GM19099 (cell line): ENCODE results near the gene MXD4.

Source experiments
- POLR2A ChIP-seq: IDR thresholded peaks from 3 replicates; pipeline ENCODE4 v1.6.1; 2011; ENCODE audit warnings: low read depth; ENCODE audit not compliant: insufficient read length; ENCODE audit errors: extremely low read depth

Gene MXD4, protein sequence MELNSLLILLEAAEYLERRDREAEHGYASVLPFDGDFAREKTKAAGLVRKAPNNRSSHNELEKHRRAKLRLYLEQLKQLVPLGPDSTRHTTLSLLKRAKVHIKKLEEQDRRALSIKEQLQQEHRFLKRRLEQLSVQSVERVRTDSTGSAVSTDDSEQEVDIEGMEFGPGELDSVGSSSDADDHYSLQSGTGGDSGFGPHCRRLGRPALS

DNA sequence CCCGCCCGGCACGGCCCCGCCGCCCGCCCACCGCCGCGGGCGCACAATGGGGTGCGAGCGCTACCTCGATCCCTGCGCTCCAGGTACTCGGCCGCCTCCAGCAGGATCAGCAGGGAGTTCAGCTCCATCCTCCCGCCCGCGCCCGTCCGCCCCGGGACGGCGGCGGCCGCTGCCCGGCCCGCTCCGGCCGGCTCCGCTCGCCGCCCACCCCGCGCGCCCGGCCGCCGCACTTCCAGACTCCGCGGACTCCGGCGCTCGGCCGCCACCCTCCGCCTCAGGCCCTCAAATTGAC, at the start of gene MXD4:
MXD4 (minus strand) TSS at position 257 of the 292 bp plus-strand sequence; CDS start at position 128, 129 bp downstream.
- no peak for TF ChIP-seq POLR2A

DNA sequence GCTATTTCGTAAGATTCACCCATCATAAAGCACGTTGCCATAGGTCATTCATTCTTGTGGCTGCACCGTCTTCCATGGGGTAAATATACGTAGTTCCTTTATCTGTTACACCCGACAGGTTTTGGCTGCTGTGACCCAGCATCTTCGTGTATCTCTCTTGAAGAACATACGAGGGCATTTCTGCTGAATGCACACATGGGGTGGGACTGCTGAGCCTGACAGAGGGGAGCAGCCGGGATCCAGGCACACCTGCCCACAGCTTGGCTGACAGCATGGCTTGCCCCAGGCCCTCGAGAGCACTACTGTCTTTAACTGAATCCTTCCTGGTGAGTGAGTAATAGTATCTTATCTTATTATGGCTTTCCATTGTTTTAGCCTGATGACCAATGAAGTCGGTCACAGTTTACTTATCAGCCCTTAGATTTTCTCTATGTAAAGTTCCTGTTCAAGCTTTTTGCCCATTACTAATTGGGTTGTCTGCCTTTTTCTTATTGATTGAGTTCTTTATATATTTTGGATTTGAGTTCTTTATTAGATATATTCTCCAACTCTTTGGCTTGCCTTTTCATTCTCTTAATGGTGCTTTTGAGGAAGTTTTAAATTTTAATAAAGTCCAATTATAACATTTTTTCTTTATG, 45.0 kb upstream of the MXD4 start:
- TF ChIP-seq POLR2A: no peak

DNA sequence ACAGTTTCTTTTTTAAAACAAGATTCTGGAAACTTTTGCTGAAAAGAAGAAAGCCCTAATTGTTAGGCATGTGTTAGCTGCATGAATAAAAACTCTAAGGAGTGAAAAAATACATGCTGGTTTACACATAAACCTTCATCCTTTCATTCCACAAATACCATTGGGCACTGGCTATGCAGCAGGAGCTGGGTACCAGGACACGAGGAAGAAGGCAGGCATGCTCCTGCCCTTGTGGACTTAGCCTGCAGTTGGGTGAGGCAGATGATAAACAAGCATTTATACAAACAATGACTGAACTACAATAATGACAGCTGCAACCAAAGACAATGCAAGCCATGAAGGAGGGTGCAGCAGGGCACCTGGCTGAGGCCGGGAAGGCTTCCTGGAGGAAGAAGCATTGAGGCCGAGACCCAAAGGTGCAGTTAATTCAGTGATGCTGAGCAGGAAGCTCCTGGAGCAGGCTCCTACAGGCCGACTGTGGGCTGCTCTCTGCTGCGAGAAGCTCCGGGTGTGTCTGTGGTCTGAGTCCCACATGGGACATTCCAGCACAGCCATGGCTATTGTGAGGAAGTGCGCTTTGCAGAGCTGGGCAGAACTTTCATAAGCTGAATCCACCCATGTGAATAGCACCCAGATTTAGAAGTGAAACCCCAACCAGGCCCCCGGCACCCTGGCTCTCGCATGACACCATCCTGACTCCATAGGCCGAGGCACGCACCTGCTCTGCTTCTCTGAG, 44.0 kb upstream of the MXD4 start:
- no peak for TF ChIP-seq POLR2A

DNA sequence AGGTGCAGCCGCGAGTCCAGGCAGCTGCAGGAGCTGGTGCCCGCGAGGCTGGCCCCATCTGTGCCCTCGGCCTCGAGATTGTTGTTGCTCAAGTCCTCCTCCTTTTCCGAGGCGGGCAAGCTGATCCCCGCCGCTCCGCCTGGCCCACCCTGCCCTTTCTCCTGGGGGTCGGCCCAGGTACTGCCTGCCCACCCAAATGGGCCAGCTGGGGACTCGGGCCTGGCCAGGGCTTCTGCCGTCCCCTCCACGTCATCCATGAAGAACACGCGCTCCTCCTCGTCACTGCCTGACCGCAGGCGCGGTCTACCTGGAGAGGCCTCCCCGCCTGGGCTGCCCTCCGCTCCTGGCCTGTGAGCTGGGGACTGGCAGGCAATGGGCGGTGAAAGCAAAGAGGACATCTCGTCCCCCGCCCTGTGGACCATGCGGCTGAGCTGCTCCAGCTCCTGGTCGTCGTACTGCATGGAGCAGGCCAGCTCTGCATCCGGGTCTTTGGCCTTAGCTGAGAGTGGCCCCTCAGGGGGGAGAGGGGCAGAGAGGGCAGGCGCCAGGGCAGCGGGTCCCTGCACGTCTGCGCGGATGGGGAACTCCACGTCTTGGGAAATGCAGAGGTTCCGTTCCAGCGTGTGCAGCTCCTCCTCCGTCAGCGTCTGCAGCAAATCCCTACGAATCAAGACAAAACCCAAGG, 43.1 kb upstream of the MXD4 start:
- no peak for TF ChIP-seq POLR2A

DNA sequence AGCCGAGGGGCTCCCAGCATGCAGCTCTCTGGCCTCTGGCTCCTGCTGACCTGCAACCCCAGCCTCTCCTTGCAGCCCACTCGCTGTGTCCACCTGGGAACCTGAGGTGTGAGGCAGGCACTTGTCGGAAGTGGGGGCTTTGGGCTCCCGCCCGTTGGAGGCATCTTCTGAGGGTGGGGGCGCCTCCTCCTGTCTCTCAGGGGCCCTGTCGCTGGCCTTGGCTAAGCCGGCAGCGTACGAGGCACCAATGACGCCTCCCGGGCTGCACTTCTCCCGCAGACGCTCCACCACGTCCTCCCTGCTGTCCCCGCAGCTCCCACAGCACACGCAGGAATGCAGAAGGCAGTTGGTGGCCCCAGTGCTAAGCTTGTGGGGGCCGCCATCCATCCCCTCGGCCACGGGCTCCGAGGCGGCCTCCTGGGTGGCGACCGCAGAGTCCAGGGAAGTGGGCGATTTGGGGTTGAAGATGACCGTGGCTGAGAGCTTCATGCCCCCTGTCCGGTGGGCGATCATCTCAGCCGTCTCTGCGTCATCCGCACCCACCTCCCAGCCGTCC, 42.5 kb upstream of the MXD4 start:
- TF ChIP-seq POLR2A: no peak

DNA sequence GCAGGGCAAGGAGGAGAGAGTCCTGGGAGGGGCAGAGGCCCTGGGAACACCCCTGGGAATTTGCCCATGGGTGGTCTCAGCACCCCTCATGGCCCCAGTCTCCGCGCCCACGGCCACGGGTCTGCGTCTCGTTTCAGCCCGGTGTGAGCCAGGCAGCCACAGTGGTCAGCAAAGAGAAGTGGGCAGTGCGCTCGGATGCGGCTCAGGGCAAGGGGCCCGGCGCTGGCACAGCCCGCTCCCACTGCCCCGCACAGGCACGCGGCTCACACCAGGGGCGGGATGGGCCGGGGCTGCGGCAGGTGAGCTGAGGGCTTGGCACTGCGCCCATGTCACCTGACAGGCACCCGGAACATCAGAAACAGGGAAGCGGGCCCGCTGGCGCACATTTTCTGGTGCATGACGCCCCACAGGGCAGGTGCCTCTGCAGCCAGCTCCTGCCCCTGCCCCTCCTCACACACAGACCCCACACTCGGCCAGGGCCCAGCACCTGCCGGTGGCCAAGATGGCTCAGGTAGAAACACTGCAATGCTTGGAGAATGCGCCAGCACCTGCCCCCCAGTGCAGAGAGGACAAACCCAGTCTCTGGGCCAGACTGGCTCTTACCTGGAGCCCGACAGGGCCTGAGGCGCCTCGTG, 41.9 kb upstream of the MXD4 start:
- TF ChIP-seq POLR2A: no peak

DNA sequence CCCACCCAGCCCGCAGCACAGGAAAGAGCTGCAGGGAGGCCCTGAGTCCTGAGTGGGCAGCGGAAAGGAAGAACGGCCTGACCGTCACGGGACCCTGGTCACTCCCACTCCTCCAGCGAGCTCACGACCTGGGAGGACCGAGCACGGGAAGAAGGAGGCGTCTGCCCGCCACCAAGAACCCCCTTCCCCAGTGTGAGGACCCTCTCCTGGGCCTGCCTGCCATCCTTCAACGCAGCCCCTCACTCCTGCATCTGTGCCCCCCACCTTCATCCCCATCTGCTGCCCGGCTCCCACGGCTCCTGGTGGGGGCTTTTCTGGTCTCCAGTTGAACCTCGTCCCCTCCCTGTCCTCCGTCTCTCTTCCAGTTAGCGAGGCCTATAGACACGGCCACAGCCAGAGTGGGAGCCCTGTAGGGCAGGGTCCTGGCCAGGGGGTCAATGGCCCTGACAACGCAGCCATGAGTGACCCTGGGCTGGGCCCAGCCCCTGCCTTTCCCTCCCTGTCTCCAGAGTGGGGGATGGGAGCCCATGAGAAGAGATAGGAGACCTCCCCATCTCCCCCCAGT, 41.3 kb upstream of the MXD4 start:
- no peak for TF ChIP-seq POLR2A

DNA sequence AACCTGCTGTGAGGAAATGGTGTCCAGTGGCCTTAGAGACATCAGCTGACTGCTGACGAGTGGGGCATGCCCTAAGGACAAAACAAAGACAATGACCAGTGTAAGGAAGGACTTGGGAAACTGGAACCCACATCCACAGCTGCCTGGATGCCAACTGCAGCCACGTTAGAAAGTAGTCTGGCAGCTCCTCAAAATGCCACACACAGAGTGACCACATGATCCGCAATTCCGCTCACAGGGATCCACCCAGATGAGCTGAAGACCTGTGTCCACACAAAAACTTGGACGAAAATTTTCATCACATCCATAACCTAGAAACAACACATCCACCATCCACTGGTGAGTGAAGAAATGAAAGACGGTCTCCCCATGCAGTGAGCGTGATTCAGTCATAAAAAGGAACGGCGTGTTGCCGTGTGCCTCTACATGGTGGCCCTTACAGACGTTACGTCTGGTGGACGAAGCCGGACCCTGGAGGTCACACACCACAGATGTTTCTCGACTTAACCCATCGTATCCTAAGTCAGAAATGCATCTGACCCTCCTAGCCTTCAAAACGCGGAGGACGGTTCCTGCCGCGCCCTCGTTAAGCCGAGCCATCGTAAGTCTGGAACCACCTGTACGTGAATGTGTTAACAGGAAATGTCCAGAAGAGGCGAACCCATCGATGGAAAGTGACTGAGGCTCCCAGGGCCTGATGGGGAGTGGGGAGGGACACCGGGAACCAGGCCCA, 40.6 kb upstream of the MXD4 start:
- TF ChIP-seq POLR2A: no peak

DNA sequence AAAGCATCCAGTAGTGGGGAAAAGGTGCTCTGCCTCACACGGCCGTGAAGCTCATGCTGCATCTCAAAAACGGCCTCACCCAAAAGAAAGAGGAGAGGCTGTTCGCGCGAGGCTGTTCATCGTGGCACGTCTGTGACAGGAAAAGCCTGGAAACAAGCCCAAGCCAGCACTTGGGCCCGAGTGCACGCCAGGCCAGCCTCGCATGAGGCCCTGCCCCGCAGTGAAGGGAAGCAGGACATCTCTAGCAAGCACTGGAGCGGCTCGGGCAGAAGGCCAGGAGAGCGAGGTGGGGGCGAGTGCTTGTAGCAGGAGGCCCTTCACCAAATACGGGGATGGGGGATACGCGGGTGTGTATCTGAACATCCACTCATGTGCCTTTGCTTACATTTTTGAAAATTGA, 39.9 kb upstream of the MXD4 start:
- no peak for TF ChIP-seq POLR2A

DNA sequence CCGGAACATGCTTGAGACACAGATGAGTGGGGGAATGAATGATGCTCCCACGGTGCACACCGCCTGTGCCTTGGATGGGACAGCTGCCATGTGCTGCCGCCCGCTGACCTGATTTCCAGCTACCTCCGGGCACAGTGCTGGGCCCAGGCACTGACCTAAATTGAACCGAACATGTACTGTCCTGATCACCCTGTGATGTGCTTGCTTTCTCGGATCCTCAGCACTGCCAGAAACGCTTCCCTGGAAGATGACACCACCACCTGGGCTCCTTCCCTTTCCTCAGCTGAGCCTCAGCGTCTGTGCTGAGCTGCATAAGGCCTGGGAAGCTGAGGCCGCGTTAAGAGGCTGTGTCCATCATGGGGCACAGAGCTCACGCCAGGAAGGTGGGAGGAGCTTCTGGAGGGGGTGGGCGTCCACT, 39.3 kb upstream of the MXD4 start:
- TF ChIP-seq POLR2A: no peak

DNA sequence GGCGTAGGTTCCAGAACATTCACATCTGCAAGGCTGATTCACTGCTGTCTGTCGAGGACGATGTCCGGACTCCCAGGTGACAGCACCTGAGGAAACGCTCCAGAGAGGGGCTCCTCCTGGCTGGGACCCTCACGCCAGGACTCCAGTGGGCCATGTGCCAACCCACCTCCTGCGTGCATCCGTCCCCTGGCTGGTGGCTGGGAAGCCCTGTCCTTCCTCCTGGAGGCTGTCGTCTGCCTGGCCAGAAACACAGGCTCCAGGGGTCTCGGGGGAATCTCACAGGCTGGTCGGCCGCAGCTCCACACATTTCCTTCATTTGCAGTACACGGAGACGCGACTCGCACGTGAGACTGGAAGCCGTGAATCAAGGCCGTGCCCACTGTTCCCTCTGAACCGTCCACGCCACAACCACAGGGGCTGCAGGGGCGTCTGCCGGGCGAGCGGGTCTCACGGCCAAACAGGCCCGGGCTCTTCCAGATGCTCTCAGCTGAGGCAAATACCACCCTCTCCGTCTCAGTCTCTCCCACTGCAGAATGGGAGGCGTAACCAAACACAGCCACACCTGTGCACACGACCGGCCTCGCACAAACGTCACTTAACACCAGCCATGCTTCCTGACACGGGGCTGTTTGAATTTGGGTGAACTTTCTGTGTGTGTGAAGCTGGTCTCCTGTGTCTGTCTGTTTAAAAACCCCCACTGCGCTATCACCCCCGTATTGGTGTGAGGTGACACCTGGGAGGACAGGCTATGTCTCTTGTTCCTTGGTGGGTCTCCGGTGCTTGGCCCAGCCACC, 38.7 kb upstream of the MXD4 start:
- no peak for TF ChIP-seq POLR2A

DNA sequence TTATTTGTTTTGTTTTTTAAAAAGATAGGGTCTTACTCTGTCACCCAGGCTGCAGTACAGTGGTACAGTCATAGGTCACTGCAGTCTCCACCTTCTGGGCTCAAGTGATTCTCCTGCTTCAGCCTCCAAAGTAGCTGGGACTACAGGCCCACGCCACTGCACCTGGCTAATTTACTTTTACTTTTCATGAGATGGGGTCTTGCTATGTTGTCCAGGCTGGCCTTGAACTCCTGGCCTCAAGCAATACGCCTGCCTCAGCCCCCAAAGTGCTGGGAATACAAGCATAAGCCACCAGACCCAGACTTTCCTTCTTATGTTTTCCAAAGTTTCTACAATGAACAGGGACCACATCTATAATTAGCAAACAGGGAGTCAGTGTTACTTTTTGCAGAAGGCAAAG, 37.9 kb upstream of the MXD4 start:
- TF ChIP-seq POLR2A: no peak

DNA sequence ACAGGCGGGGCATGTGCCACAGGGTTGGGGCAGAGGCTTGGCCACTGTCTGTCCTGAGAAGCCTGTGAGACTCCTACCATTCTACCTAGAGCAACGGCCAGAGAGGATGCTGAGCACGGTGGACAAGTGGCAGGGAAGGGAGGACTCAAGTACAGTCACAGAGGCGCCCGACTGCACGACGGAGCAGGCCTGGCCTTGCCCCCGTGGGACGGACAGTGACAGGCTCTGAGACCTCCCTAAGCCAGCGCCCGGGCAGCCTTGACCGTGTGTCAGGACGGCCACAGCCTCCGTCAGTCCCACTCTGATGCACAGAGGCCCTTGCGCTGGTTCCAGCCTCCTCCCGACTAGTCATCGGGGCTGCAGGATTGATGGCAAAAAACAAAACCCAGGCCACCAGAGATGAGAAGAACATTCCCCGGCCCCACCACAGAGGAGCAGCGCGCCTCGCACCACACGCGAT, 36.7 kb upstream of the MXD4 start:
- no peak for TF ChIP-seq POLR2A
